K562 (cell line): Measurements from ENCODE around the gene NTRK3. TPM values are rescaled to one million over a fixed set of nuclear protein-coding genes. Genes with fewer than 3 reads are reported as not detected.
A peak's percentile ranks its signal among the peaks of the same experiment; 100 is the strongest.

ENCODE experiments used
- ATAC-seq: fragments of 200-7000 bp; cut with Tn5 transposase; 3 replicates; pipeline ENCODE4 v1.9.1; 2020; ENCODE audit warnings: moderate library complexity
- BruUV-seq: library from RNA; stranded (reverse); fragments of 400-500 nt; replicated peaks from 2 replicates; lab custom pipeline; 2021; lab: Mats Ljungman, UMichigan
- CTCF ChIA-PET: fragments of 300-600 bp; formaldehyde crosslinking; extraction: SDS; loops from one replicate; lab custom pipeline; 2021; ENCODE audit warnings: low intra/inter-chr PET ratio; lab: Yijun Ruan, JAX
- POLR2A ChIA-PET: fragments of 300-600, 350-650 bp; sonication (Branson Sonifier 250); formaldehyde crosslinking; extraction: SDS; loops from one replicate; lab custom pipeline; 2021; ENCODE audit warnings: antibody characterized with exemption, inconsistent platforms; lab: Yijun Ruan, JAX
- DNase-seq, 4 experiments: peaks; one replicate each; pipeline versions ENCODE4 v3.0.0 to v3.0.0-alpha.2; 2011 to 2018; ENCODE audit warnings: low spot score in 3 of 4, mixed read lengths in 3 of 4; ENCODE audit errors: extremely low read depth in 1 of 4
- FAIRE-seq: peaks from 2 replicates; lab custom pipeline; 2011; peaks lifted over from hg19 to GRCh38; lab: Jason Lieb, UNC
- H2AFZ ChIP-seq: 2 replicates; pipeline ENCODE4 v1.6.0; 2011; ENCODE audit warnings: low read depth, low read length, control low read depth, inconsistent platforms
- H3K27ac ChIP-seq: fragments of 200-600 bp; 3 replicates; pipeline ENCODE4 v1.8.0; 2011; ENCODE audit warnings: low read depth, mild to moderate bottlenecking, control low read depth, inconsistent platforms, low read length, moderate library complexity, mixed read lengths; ENCODE audit errors: extremely low read depth
- H3K27me3 ChIP-seq, 2 experiments: fragments of 300-600 bp in 1 of 2; 2 replicates in 1 of 2; 3 replicates in 1 of 2; pipeline versions ENCODE4 v1.6.0 to v1.8.0; 2011; ENCODE audit warnings: inconsistent platforms in 2 of 2, low read length in 2 of 2, mild to moderate bottlenecking in 1 of 2, mixed read lengths in 1 of 2, moderate library complexity in 1 of 2; ENCODE audit not compliant: control insufficient read depth in 2 of 2, insufficient read depth in 2 of 2
- H3K36me3 ChIP-seq: fragments of 300-600 bp; 3 replicates; pipeline ENCODE4 v1.8.0; 2011; ENCODE audit warnings: mild to moderate bottlenecking, low read length, inconsistent platforms; ENCODE audit not compliant: control insufficient read depth, insufficient read depth
- H3K4me1 ChIP-seq, 2 experiments: fragments of 200-600 bp in 1 of 2; replicated peaks in 1 of 2; 2 replicates in 1 of 2; 3 replicates in 1 of 2; pipeline versions ENCODE4 v1.5.1 to v1.8.0; 2011; ENCODE audit warnings: inconsistent platforms in 2 of 2, low read length in 2 of 2, mild to moderate bottlenecking in 1 of 2, mixed read lengths in 1 of 2, moderate library complexity in 1 of 2; ENCODE audit not compliant: control insufficient read depth in 2 of 2, insufficient read depth in 2 of 2
- H3K4me2 ChIP-seq: 2 replicates; pipeline ENCODE4 v1.6.1; 2011; ENCODE audit warnings: low read length, control low read depth, inconsistent platforms, mixed read lengths; ENCODE audit not compliant: insufficient read depth
- H3K4me3 ChIP-seq: fragments of 200-600 bp; sonication (generic), shearing (Covaris generic); 2 replicates; pipeline ENCODE4 v1.5.1; 2016; ENCODE audit warnings: control low read depth, inconsistent platforms
- H3K79me2 ChIP-seq: fragments of 200-600 bp; 3 replicates; pipeline ENCODE4 v1.8.0; 2011; ENCODE audit warnings: low read length, inconsistent platforms; ENCODE audit not compliant: control insufficient read depth, insufficient read depth
- H3K9ac ChIP-seq, 2 experiments: 2 replicates each; pipeline versions ENCODE4 v1.6.0 to v1.6.1; 2011; ENCODE audit warnings: low read depth in 2 of 2, low read length in 2 of 2, control low read depth in 1 of 2, inconsistent platforms in 1 of 2, mild to moderate bottlenecking in 1 of 2, mixed read lengths in 1 of 2; ENCODE audit not compliant: insufficient read depth in 1 of 2
- H3K9me1 ChIP-seq: one replicate; pipeline ENCODE4 v1.6.0; 2011; ENCODE audit warnings: inconsistent platforms, mild to moderate bottlenecking, low read length, moderate library complexity; ENCODE audit not compliant: control insufficient read depth, insufficient read depth
- H3K9me3 ChIP-seq: replicated peaks from 2 replicates; pipeline ENCODE4 v1.5.1; 2011; ENCODE audit warnings: low read depth, low read length, inconsistent platforms; ENCODE audit not compliant: control insufficient read depth, insufficient read depth
- H4K20me1 ChIP-seq: replicated peaks from 2 replicates; pipeline ENCODE4 v1.6.1; 2011; ENCODE audit warnings: low read length, inconsistent platforms, mixed read lengths; ENCODE audit not compliant: control insufficient read depth, insufficient read depth
- GABPB2 ChIP-seq: fragments of 250-450 bp; sonication (Bioruptor Pico); conservative IDR thresholded peaks from 2 replicates; pipeline ENCODE4 v1.5.1; 2021; ENCODE audit warnings: mild to moderate bottlenecking
- NFATC3 ChIP-seq: fragments of 450-650 bp; IDR thresholded peaks from 2 replicates; pipeline ENCODE4 v1.6.1; 2017; ENCODE audit warnings: mild to moderate bottlenecking
- NFYB ChIP-seq: IDR thresholded peaks from 2 replicates; pipeline ENCODE4 v1.6.1; 2011; ENCODE audit warnings: mild to moderate bottlenecking, moderate library complexity; ENCODE audit not compliant: insufficient read length; ENCODE audit errors: extremely low read depth
- POLR2AphosphoS2 ChIP-seq: IDR thresholded peaks from 2 replicates; pipeline ENCODE4 v1.6.1; 2012; ENCODE audit warnings: low read length, improper control_type of control experiment
- SMAD2 ChIP-seq: fragments of 150-350 bp; IDR thresholded peaks from 2 replicates; pipeline ENCODE4 v1.6.1; 2014; ENCODE audit warnings: low read depth, mild to moderate bottlenecking, low read length
- ZNF175 ChIP-seq: fragments of 200-800 bp; sonication (Bioruptor generic); IDR thresholded peaks from 2 replicates; pipeline ENCODE4 v1.6.1; 2016; ENCODE audit warnings: low read depth, mild to moderate bottlenecking, missing genetic modification characterization, missing compliant biosample characterization
- ZNF431 ChIP-seq: sonication (generic); formaldehyde crosslinking; IDR thresholded peaks from 2 replicates; pipeline ENCODE4 v1.8.0; 2022; ENCODE audit warnings: mild to moderate bottlenecking, missing genetic modification reagents
- ZNF695 ChIP-seq: fragments of 450-650 bp; formaldehyde crosslinking; IDR thresholded peaks from 2 replicates; pipeline ENCODE4 v1.4.0; 2020; ENCODE audit warnings: mild to moderate bottlenecking, moderate library complexity
- WGBS: fragments of 100-300 bp; shearing (Covaris generic); methylation state at CpG from one replicate; pipeline ENCODE4 v1.1.6; 2016; ENCODE audit warnings: low coverage, mixed read lengths; ENCODE audit not compliant: insufficient coverage; ENCODE audit errors: missing lambda C conversion rate; 5-methylcytosine and 5-hydroxymethylcytosine counted together
- in situ Hi-C: fragments of 300-500 bp; cut with MboI; formaldehyde crosslinking; loops from 4 replicates; pipeline ENCODE4 v1.15.0; 2018; ENCODE audit warnings: inconsistent platforms, mixed read lengths
- intact Hi-C: fragments of 100-400 bp; cut with micrococcal nuclease; formaldehyde crosslinking; loops from 2 replicates; pipeline ENCODE4 v1.14.2; 2022
- polyA plus RNA-seq, 8 experiments: library from polyadenylated mRNA; depleted of rRNA in 4 of 8; stranded (reverse) in 5 of 8; unstranded in 3 of 8; fragments of >200 nt; fragmentation: Nextera tagmentation in 2 of 8; fragmentation: Illumina TruSeq in 1 of 8; extraction: Ambion mirVana in 2 of 8; extraction: Trizol in 1 of 8; gene quantifications; 2 replicates each; pipeline versions ENCODE4 v1.2.1 to v1.2.3, GENCODE V29; 2011 to 2014; ENCODE audit warnings: inconsistent platforms in 1 of 8, missing spikeins in 1 of 8
- total RNA-seq, 7 experiments: library from RNA; depleted of rRNA in 6 of 7; stranded (reverse); fragments of >200 nt in 6 of 7; fragmentation: Illumina TruSeq in 2 of 7; extraction: Trizol in 2 of 7; gene quantifications; 2 replicates each; pipeline versions ENCODE4 v1.2.1 to v1.2.3, GENCODE V29; 2011 to 2021; ENCODE audit warnings: low replicate concordance in 1 of 7

Gene NTRK3
- total and polyA plus RNA-seq, 9 of the 15 experiments (the other 6 are each of a cell fraction or from before 2014, with no cell fraction given), result 0.11 to 0.13 TPM; not detected in 7

DNA sequence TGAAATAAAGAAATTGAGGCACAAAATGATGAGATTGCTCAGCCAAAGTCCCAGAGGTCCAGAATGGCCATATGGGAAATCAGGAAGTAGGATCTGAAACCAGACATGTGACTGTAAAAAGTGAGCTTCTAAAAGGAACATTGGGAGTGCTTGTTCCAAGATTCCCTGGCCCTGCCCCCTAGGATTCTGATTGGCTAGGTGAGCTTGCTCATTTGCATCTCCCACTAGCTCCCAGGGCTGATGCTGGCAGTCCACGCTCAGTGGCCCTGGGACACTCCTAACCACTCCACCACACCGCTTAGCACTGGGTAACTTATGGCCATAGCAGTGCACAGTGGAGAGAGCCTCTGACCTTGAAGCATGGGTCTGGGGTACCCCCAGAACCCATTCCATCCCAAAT is 326.7 kb downstream of the NTRK3 start:
- intact Hi-C loops, result no loop called here
- no peak overlapping the region for H3K4me2 ChIP-seq
- H3K9me3 ChIP-seq, result no peaks in the 10 kb centered on the region
- BruUV-seq, result no TSS peak
- H3K4me3 ChIP-seq, result no peak overlapping the region
- H4K20me1 ChIP-seq, result no peaks in the 10 kb centered on the region
- H2AFZ ChIP-seq, result no peak overlapping the region
- FAIRE-seq (peak; percentile 29), DNase-seq (peak; percentile 9 to 42 (median 32))
- POLR2A ChIA-PET, result no interaction called here
- no peaks in the 10 kb centered on the region for H3K4me1 ChIP-seq
- no peaks in the 10 kb centered on the region for H3K36me3 ChIP-seq
- WGBS, result 0% methylated on average over 2 of the region's 2 CpGs
- H3K79me2 ChIP-seq, result no peaks in the 10 kb centered on the region
- no peak for TF ChIP-seq ZNF695 (CRISPR knock-in tag)
- no peak for TF ChIP-seq ZNF175 (CRISPR knock-in tag)
- no peak for TF ChIP-seq NFATC3
- no peak for TF ChIP-seq POLR2AphosphoS2
- TF ChIP-seq NFYB, result peak; percentile 66
- no peak for TF ChIP-seq ZNF431
- no peak for TF ChIP-seq GABPB2 (CRISPR knock-in tag)
- TF ChIP-seq SMAD2, result no peak
- TF ChIP-seq, all 486 proteins: peak for 1
- no peaks in the 10 kb centered on the region for H3K27me3 ChIP-seq
- H3K27ac ChIP-seq, result no peak overlapping the region
- H3K9ac ChIP-seq, result no peak overlapping the region
- CTCF ChIA-PET, result no interaction called here
- in situ Hi-C loops, result no loop called here
- peak; percentile 69 for ATAC-seq
- no peaks in the 10 kb centered on the region for H3K9me1 ChIP-seq
